Epithelial cell of prostate (primary cell): ENCODE measurements around the gene PTPRJ.
"Not testable (repeated sequence)": the region's sequence is repeated elsewhere in the genome, so short reads cannot be mapped to it uniquely, and the experiment has no call there.

Experiments
- DNase-seq: peaks from one replicate; pipeline ENCODE4 v3.0.0-alpha.2; 2011; ENCODE audit warnings: low read depth, low spot score
- H3K27ac ChIP-seq: fragments of 450-650 bp; 2 replicates; pipeline ENCODE4 v1.5.1; 2017; ENCODE audit warnings: mild to moderate bottlenecking

Gene PTPRJ

DNA sequence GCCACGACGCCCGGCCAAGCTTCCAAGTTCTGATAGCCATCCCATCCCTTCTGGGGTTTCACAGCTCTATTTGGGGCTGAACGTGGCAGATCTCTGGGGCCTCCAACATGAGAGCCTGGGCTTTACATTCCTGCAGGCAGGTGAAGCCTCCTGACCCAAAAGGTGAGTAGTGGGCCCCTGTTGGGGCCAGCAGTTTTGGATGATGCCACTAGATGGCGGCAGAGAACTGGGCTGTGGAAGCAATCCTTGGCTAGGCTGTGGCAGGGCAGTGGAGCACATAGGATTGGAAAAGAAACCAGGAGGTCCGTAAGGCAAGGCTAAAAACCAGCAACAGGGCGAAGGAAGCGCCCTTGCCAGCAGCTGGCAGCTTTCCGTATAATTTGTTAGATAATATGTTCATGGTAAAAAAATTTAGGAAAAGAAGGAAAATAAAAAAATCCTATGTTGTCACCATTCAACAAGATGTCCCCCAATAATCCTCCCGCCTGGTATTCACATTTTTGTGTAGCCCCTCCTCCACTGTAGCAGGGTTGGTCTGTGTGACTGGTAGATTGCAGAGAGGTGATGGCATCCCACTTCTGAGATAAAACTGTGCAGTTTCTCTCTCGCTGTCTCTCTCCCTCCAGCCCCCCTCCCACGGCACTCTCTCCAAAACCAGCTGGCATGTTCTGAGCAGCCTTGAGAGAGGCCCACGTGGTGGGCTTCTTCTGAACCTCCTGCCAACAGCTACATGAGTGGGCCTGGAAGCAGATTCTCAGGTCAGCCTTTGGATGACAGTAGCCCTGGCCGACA is 192.7 kb downstream of the PTPRJ start:
- DNase-seq, result no peak
- H3K27ac ChIP-seq, result no peak overlapping the region

DNA sequence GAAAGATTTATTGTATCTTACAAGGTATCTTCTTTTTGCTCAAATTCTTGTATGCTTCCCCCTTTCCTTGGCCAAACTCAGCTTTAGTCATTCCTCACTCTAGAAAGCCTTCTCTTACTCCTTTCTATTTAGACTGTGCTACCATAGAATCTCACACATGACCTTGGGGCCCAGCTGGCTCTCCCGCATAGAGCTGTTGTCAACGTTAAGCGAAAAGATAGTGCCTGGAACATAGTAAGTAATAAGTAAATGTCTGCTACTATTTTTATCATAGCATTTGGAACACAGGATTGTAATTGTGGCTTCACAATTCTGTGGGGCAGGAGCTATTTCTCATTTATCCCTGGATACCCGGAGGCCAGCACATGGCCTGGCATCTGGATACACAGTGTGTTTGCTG is 197.3 kb downstream of the PTPRJ start:
- DNase-seq, result no peak
- no peak overlapping the region for H3K27ac ChIP-seq

DNA sequence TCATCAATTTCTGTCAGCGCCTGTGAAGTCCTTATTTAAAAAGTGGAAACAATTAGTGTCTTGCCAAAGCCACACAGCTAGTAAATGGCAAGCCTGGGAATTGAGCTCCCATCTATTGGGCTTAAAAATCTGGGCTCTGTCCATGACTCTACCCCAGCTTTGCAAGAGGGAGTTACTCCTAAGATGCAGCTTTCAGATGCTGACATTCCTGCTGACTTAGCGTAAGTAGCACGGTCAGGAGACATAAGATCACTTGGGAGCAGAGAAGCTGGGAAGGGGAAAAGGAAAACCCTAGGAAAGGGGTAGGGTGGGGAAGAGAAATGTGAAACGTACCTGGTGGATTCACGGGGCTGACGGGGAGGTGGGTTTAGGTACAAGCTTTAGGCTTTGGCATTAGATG is 200.3 kb downstream of the PTPRJ start:
- no peak for DNase-seq
- H3K27ac ChIP-seq, result no peak overlapping the region

DNA sequence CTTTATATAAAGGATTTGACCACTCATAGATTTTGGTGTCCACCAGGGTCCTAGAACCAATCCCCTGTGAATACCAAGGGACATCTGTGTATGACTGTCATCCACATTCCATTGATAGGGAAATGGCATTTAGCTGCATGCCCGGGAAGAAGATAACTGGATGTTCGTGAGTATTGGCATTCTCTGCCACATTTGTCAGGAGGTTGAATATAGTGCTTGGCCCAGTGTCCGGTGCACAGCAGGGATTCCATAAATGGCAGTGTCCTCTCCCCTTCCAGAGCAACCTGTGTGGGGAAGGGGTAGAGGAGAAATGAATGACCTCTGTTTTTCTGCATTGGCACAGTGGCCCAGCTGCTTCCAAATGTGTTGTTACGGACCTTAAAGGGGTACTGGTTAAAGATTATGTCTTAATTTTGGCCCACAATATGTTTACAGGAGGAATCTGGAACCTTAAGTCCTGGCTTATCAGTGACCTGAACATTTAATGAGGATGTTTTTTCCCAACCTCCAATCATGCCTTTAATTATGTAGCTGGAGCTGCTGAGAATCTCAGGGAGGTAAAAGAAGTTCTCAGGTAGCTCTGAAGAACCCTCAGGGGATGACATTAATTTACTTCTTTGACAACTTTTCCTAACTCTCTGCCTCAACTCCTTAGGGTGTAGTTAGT is 202.6 kb downstream of the PTPRJ start:
- no peak overlapping the region for H3K27ac ChIP-seq
- no peak for DNase-seq

DNA sequence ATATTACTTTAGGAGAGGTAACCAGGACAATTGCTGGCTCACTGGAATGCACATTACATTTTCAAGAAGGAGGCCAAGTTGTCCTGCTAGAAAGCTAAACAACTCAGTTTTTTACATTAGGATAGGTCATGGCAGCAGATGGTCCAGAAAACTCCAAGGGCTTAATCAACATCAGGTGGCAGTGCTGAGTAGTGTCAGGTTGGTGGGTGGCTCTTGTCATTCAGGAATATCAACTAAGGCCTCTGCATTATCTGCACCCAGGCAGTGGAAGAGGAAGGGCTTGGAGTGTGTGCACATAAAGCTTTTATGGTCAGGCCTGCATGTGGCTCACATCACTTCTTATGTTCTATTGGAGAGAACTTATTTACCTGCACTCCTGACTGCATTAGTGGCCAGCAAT is 204.1 kb downstream of the PTPRJ start:
- H3K27ac ChIP-seq, result no peak overlapping the region
- DNase-seq, result no peak

DNA sequence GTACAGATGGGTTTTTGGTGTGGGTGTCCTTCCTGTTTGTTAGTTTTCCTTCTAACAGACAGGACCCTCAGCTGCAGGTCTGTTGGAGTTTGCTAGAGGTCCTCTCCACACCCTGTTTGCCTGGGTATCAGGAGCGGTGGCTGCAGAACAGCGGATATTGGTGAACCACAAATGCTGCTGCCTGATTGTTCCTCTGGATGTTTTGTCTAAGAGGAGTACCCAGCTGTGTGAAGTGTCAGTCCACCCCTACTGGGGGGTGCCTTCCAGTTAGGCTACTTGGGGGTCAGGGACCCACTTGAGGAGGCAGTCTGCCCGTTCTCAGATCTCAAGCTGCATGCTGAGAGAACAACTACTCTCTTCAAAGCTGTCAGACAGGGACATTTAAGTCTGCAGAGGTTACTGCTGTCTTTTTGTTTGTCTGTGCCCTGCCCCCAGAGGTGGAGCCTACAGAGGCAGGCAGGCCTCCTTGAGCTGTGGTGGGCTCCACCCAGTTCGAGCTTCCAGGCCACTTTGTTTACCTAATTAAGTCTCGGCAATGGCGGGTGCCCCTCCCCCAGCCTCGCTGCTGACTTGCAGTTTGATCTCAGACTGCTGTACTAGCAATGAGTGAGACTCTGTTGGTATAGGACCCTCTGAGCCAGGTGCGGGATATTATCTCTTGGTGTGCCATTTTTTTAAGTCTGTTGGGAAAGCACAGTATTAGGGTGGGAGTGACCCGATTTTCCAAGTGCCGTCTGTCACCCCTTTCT is 210.7 kb downstream of the PTPRJ start:
- not testable (repeated sequence) for H3K27ac ChIP-seq, DNase-seq

DNA sequence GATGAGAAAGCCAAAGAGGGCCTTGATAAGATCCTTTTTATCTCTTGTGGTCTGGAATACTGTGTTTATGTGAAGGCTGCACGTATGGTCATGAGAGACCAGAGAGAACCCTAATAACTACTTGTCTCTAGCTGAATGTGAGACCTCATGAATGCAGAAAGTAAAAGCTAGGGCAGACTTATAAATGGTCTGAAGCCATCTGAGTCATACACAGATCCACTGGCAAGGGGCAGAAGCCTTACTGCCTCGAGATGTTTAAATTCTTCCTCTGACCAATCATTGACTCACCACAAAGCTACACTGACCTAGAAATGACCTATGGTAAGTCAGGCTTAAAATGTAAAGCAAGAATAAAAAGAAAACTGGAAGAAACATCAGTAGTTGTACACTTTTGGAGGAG is 213.5 kb downstream of the PTPRJ start:
- peak; percentile 22 for DNase-seq
- no peak overlapping the region for H3K27ac ChIP-seq

DNA sequence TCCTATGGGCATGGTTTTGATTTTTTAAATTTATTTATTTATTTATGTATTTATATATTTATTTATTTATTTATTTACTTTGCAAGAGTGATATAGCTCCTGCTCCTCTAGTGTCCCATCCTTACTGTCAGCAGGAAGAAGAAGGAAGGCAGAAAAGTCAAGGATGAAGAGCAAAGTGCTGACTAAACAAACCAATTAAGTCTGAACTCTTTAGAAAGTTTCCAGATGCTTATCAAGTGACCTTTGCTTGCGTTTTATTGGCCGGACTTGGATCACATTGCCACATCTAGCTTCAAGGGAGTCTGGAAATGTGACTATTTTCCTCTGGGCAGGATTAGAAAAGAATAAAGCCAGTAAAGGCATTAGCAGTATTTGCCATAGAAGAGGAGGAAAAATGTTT is 227.5 kb downstream of the PTPRJ start:
- no peak for DNase-seq
- H3K27ac ChIP-seq, result no peak overlapping the region

DNA sequence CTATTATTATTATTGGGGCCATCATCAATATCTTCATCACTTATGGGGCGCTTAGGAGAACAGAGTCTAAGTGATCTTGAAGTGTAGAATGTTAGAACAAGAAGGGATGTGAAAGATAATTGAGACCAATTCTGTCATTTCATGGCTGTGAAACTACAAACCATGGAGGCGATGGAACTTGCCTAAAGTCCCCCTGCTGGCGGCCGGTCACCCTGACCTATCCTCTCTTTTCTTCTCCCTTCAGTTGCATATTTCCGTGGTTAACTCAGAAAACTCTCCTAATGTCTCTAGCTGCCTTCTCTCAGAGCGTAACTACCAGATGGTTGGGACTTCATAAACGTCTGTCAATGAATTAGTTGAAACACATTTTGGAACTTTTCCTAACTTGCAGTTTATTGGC is 229.7 kb downstream of the PTPRJ start:
- no peak for DNase-seq
- H3K27ac ChIP-seq, result no peak overlapping the region

DNA sequence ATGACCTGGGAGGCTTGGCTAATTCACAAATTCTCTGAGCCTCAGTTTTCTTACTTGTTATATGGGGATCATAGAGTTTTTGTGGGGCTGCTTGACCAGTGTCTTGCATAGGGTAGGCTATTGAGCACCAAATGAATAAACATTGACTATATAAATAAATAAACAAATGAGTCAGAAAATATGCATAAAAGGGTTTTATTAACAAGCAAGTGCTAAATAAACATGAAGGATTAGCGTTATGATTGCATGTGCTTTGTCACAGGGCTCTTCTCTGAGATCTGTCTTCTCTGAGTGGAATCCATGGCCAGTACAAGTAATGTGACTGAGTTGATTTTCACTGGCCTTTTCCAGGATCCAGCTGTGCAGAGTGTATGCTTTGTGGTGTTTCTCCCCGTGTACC is 236.2 kb downstream of the PTPRJ start, which contains the start of gene OR4B1:
TSS of gene OR4B1 (plus strand) at position 301 of the 400 bp plus-strand sequence. CDS start at position 301, 0 bp downstream.
- H3K27ac ChIP-seq, result no peak within 1 kb of the TSS
- no peak for DNase-seq
